Skeletal muscle tissue (tissue), 4 donors: ENCODE measurements around the gene LY86. TPM values are rescaled to one million over a fixed set of nuclear protein-coding genes. Genes with fewer than 3 reads are reported as not detected.

Experiments
- H3K27ac ChIP-seq: one replicate; pipeline ENCODE4 v1.7.0; 2013; ENCODE audit warnings: mild to moderate bottlenecking, low read depth, low read length, inconsistent platforms
- H3K27me3 ChIP-seq, 3 donors: one replicate each; pipeline ENCODE4 v1.7.0; 2013; ENCODE audit warnings: low read length in 3 of 3; ENCODE audit not compliant: control insufficient read depth in 3 of 3, insufficient read depth in 3 of 3
- H3K36me3 ChIP-seq, 3 donors: one replicate each; pipeline ENCODE4 v1.7.0; 2013; ENCODE audit warnings: low read length in 3 of 3; ENCODE audit not compliant: control insufficient read depth in 3 of 3, insufficient read depth in 3 of 3
- H3K4me1 ChIP-seq, 3 donors: one replicate each; pipeline ENCODE4 v1.7.0; 2013; ENCODE audit warnings: low read length in 3 of 3, mild to moderate bottlenecking in 3 of 3; ENCODE audit not compliant: control insufficient read depth in 3 of 3, insufficient read depth in 3 of 3
- H3K4me3 ChIP-seq, 3 donors: one replicate each; pipeline ENCODE4 v1.7.0; 2013; ENCODE audit warnings: low read length in 3 of 3
- H3K9ac ChIP-seq, 3 donors: one replicate each; pipeline ENCODE4 v1.7.0; 2013; ENCODE audit warnings: low read length in 3 of 3, mild to moderate bottlenecking in 3 of 3, moderate library complexity in 2 of 3, low read depth in 1 of 3
- H3K9me3 ChIP-seq, 3 donors: one replicate each; pipeline ENCODE4 v1.7.0; 2013; ENCODE audit warnings: low read length in 3 of 3; ENCODE audit not compliant: control insufficient read depth in 3 of 3
- total RNA-seq: library from RNA; depleted of rRNA; stranded (reverse); fragments of >200 nt; gene quantifications from one replicate; pipeline ENCODE4 v1.2.3, GENCODE V29; 2014
- donor health status: Osteomylitis.

LY86 gene
- total RNA-seq, 1 donor from 2014 or later, result 6.8 TPM

- Histone ChIP-seq H3K9me3 (no peaks in the 10 kb centered on the region), H3K4me1 (peaks cover 6 to 17% (median 12%) of the 10 kb centered on the region in 3 donors), H3K27ac (no peak overlapping the region), H3K36me3 (no peaks in the 10 kb centered on the region), H3K4me3 (no peak overlapping the region), H3K27me3 (peaks cover 0 to 2% (median 0%) of the 10 kb centered on the region in 3 donors), H3K9ac (no peak overlapping the region)
Measured at GRCh38 chr6:6595025-6595424, 6.5 kb downstream of the LY86 start.

GRCh38 chr6:6595952-6596351, 7.4 kb downstream of the LY86 start:
- Histone ChIP-seq H3K4me1 (peaks cover 6 to 17% (median 12%) of the 10 kb centered on the region in 3 donors), H3K27ac (no peak overlapping the region), H3K9me3 (no peaks in the 10 kb centered on the region), H3K9ac (no peak overlapping the region), H3K27me3 (peaks cover 0 to 2% (median 0%) of the 10 kb centered on the region in 3 donors), H3K4me3 (no peak overlapping the region), H3K36me3 (no peaks in the 10 kb centered on the region)

GRCh38 chr6:6596529-6597328, 8.2 kb downstream of the LY86 start:
- Histone ChIP-seq H3K4me1 (peaks cover 6 to 15% (median 12%) of the 10 kb centered on the region in 3 donors), H3K27ac (peak overlapping the region; percentile 15), H3K9ac (no peak overlapping the region), H3K27me3 (peaks cover 0 to 2% (median 0%) of the 10 kb centered on the region in 3 donors), H3K9me3 (no peaks in the 10 kb centered on the region), H3K36me3 (no peaks in the 10 kb centered on the region), H3K4me3 (no peak overlapping the region)

DNA sequence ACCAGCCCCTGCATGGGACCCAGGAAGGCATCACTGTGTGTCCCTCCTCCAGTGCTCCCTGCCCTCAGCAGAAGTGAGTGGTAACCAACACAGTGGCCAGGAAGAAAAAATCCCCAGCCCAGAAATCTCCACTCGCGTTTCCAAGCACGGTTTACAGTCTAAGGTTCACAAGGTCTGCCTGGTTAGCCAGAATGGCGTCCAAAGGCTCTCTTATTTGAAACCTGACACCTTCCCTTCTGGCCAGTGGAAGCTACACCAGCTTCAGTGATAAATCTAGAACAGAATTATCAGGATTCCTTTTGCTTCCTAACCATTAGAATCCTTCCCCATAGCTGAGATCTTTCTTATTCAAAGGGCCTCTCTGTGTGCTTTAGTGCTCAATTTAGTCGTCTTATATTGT, 9.2 kb downstream of the LY86 start:
- Histone ChIP-seq H3K27me3 (peaks cover 0 to 2% (median 0%) of the 10 kb centered on the region in 3 donors), H3K4me3 (no peak overlapping the region), H3K27ac (no peak overlapping the region), H3K36me3 (no peaks in the 10 kb centered on the region), H3K4me1 (peaks cover 6 to 15% (median 12%) of the 10 kb centered on the region in 3 donors), H3K9me3 (no peaks in the 10 kb centered on the region), H3K9ac (no peak overlapping the region)

DNA sequence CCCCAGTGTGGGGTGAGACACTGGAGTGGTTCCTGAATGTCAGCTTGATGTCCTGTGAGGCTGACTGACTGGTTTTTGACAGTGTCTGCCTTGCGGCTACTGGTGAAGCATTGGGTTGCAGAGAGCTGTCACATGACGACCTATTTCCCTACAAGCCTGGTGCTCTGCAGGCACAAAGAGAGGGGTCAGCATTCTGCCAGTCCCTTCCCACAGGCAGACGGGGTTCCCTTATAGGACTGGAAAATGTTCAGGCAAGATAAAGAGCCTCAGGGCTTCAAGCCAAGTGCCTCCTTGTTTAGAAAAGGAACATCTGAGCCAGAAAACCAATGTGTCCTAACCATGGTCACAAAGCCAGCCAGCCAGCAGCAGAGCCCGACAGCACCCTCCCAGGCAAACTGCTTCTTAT, 11.0 kb downstream of the LY86 start:
- Histone ChIP-seq H3K27me3 (peaks cover 0 to 2% (median 0%) of the 10 kb centered on the region in 3 donors), H3K4me3 (no peak overlapping the region), H3K4me1 (peaks cover 0 to 12% (median 8%) of the 10 kb centered on the region in 3 donors), H3K9me3 (no peaks in the 10 kb centered on the region), H3K9ac (no peak overlapping the region), H3K27ac (no peak overlapping the region), H3K36me3 (no peaks in the 10 kb centered on the region)

- Histone ChIP-seq H3K4me3 (no peak overlapping the region), H3K4me1 (peaks cover 0 to 8% (median 8%) of the 10 kb centered on the region in 3 donors), H3K9me3 (no peaks in the 10 kb centered on the region), H3K27me3 (peaks cover 0 to 2% (median 0%) of the 10 kb centered on the region in 3 donors), H3K27ac (no peak overlapping the region), H3K9ac (no peak overlapping the region), H3K36me3 (no peaks in the 10 kb centered on the region)
Measured at GRCh38 chr6:6600875-6601274, 12.4 kb downstream of the LY86 start.

DNA sequence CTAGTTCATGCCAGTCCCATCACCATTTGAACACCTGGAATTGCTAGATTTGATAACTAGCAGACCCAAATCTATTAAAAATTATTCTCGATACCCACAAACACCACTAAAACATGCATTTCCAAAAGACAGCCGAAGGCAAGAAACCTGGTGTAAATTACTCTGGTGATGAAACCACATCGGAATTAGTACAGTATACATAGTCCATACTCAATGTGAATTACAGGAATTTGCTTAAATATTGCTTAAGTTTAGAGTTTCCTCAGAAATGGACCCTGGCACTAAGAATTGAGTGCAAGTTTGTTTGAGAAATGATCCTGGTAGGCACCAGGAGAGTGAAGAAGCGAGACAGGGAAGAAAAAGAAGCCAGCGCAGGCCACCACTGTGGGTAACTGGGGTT, 13.7 kb downstream of the LY86 start:
- no peak overlapping the region for H3K27ac ChIP-seq
- H3K36me3 ChIP-seq, result no peaks in the 10 kb centered on the region
- H3K27me3 ChIP-seq, result no peaks in the 10 kb centered on the region
- no peak overlapping the region for H3K9ac ChIP-seq
- peaks cover 0 to 5% (median 1%) of the 10 kb centered on the region in 3 donors for H3K4me1 ChIP-seq
- H3K4me3 ChIP-seq, result no peak overlapping the region
- H3K9me3 ChIP-seq, result no peaks in the 10 kb centered on the region

DNA sequence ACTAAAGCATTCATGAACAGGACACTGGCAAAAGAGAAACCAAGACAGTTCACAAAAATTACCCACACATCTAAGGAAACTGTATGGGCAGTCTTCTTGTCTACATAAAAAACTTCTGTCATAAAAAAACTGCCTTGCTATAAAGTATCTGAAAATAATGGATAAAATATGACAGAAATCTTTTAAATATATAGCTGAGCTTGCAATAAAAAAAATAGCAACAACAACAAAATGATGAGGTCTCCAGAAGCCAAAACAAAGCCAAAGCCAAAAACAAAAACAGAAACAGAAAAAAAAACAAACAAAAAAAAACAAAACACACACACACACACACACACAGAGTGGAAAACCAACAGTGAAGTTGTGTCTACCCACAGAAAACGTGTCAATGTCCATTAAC, 14.8 kb downstream of the LY86 start:
- Histone ChIP-seq H3K9ac (no peak overlapping the region), H3K4me1 (peaks cover 0 to 4% (median 0%) of the 10 kb centered on the region in 3 donors), H3K9me3 (no peaks in the 10 kb centered on the region), H3K4me3 (no peak overlapping the region), H3K36me3 (no peaks in the 10 kb centered on the region), H3K27me3 (no peaks in the 10 kb centered on the region), H3K27ac (no peak overlapping the region)

- no peaks in the 10 kb centered on the region for H3K36me3 ChIP-seq
- no peak overlapping the region for H3K27ac ChIP-seq
- no peak overlapping the region for H3K4me3 ChIP-seq
- H3K9ac ChIP-seq, result no peak overlapping the region
- H3K27me3 ChIP-seq, result no peaks in the 10 kb centered on the region
- H3K9me3 ChIP-seq, result no peaks in the 10 kb centered on the region
- peaks cover 0 to 4% (median 0%) of the 10 kb centered on the region in 3 donors for H3K4me1 ChIP-seq
Measured at GRCh38 chr6:6604015-6604414, 15.5 kb downstream of the LY86 start.

DNA sequence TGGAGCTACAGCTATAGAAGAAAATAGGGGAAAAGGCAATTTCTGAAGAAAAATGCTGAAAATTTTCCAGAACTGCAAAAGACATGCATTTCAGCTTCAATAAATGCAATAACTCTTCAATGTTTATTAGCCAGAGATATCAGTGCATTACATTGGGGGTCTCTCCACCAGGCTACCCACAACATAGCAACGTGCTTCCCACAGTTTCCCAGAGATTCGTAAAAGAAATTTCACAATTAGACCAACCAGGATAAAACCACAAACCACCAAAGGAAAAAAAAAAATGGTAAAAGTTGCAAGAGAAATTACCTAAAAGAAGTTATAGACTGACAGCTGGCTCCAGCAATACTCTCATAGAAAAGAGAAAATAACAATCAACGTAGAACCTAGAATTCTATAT, 16.0 kb downstream of the LY86 start:
- H3K9ac ChIP-seq, result no peak overlapping the region

More for the DNA sequence above, 16.0 kb downstream of the LY86 start:
- Histone ChIP-seq H3K36me3 (no peaks in the 10 kb centered on the region), H3K9me3 (no peaks in the 10 kb centered on the region), H3K4me1 (no peaks in the 10 kb centered on the region), H3K27me3 (no peaks in the 10 kb centered on the region), H3K27ac (no peak overlapping the region), H3K4me3 (no peak overlapping the region)
